ENCODE data around the gene AKAP8L. TPM values are rescaled to one million over a fixed set of nuclear protein-coding genes. Genes with fewer than 3 reads are reported as not detected.

Gene AKAP8L
- total RNA-seq, 1 experiment from 2014 or later: 123 TPM

GRCh38 chr19:15372891-15373301 lies 45.9 kb downstream of the AKAP8L start:
- Histone ChIP-seq H4K20me1 (ENCODE audit: control insufficient read depth, insufficient read depth, insufficient read length) (no peaks in the 10 kb centered on the region), H2AFZ (ENCODE audit: low read length) (no peak overlapping the region), H2BK20ac (ENCODE audit: low read depth, low read length, poor library complexity, severe bottlenecking) (no peak overlapping the region), H3K9ac (ENCODE audit: extremely low read depth, insufficient read length, low read length) (no peak overlapping the region), H3K4me1 (ENCODE audit: insufficient read depth, low read length) (peaks cover 2% of the 10 kb centered on the region; the same call in 1 of the 2 replicates), H3T11ph (ENCODE audit: low read length) (no peak overlapping the region), H3K14ac (ENCODE audit: insufficient read depth, low read length) (no peak overlapping the region), H3K27ac (ENCODE audit: insufficient read length, low read depth, low read length) (no peak overlapping the region), H2AK5ac (ENCODE audit: insufficient read length, low read length) (no peak overlapping the region), H2BK120ac (ENCODE audit: low read depth, low read length, poor library complexity, severe bottlenecking) (no peak overlapping the region), H3K79me2 (ENCODE audit: insufficient read depth, low read length) (peaks cover 23% of the 10 kb centered on the region; the same call in 1 of the 2 replicates), H2BK5ac (ENCODE audit: insufficient read length, low read length) (no peak overlapping the region), H3K79me1 (ENCODE audit: insufficient read depth, low read depth, low read length, poor library complexity, severe bottlenecking) (no peaks in the 10 kb centered on the region), H3K4me2 (ENCODE audit: insufficient read depth, insufficient read length, low read length) (no peak overlapping the region), H4K91ac (ENCODE audit: insufficient read length, low read depth, low read length) (no peak overlapping the region), H2BK15ac (ENCODE audit: low read depth, low read length) (no peak overlapping the region), H3K4ac (ENCODE audit: low read depth, low read length) (no peak overlapping the region), H3K18ac (ENCODE audit: insufficient read length, low read depth, low read length) (no peak overlapping the region), H3K56ac (ENCODE audit: insufficient read length, low read depth, low read length) (no peak overlapping the region), H3K27me3 (ENCODE audit: insufficient read depth, low read length) (no peaks in the 10 kb centered on the region), H3K9me3 (ENCODE audit: control insufficient read depth, low read depth, low read length) (no peaks in the 10 kb centered on the region), H3K23me2 (ENCODE audit: insufficient read length, low read depth, low read length, poor library complexity, severe bottlenecking) (peaks cover 2% of the 10 kb centered on the region), H4K5ac (ENCODE audit: insufficient read length, low read depth, low read length) (no peak overlapping the region), H4K8ac (replicated peaks; ENCODE audit: insufficient read length, low read depth, low read length) (no peak overlapping the region), H2BK12ac (ENCODE audit: insufficient read length, low read depth, low read length) (no peak overlapping the region), H3K23ac (ENCODE audit: insufficient read length, low read depth, low read length) (no peak overlapping the region)
- no peak overlapping the region for H3K4me3 Mint-ChIP-seq
- TF ChIP-seq CTCF (conservative IDR thresholded peaks at IDR 0.05): no peak
- peaks cover 11 to 12% of the 10 kb centered on the region in 2 experiments for H3K4me1 Mint-ChIP-seq
- H3K9me3 Mint-ChIP-seq: no peaks in the 10 kb centered on the region
- no peaks in the 10 kb centered on the region; the same call in 1 of the 2 replicates for H3K27me3 Mint-ChIP-seq (ENCODE audit: low read depth)
- no CpG with 5 or more reads among the region's 30 CpGs for WGBS (ENCODE audit: extremely low coverage, insufficient read length, low lambda C conversion rate)
- H3K27ac Mint-ChIP-seq: peak overlapping the region in 1 of 3 experiments; percentile 43; a peak in 1 of 7 replicates
- peaks cover 40 to 62% (median 59%) of the 10 kb centered on the region in 3 experiments for H3K36me3 Mint-ChIP-seq (ENCODE audit: insufficient read depth in 1 of 3, low read depth in 3 of 3)
- no peak for DNase-seq
